Endothelial cell of umbilical vein (primary cell): Measurements from ENCODE around the gene PML. TPM values are rescaled to one million over a fixed set of nuclear protein-coding genes. Genes with fewer than 3 reads are reported as not detected.

Source experiments
- BruUV-seq: library from RNA; stranded (reverse); fragments of 400-500 nt; replicated peaks from 2 replicates; lab custom pipeline; 2021; lab: Mats Ljungman, UMichigan
- CTCF ChIA-PET: fragments of 300-600, 350-600 bp; sonication (Branson Sonifier 250); formaldehyde crosslinking; loops from one replicate; lab custom pipeline; 2021; ENCODE audit warnings: antibody characterized with exemption, inconsistent platforms; lab: Charles Lee
- POLR2A ChIA-PET: fragments of 300-600, 350-600 bp; sonication (Branson Sonifier 250); formaldehyde crosslinking; loops from one replicate; lab custom pipeline; 2021; ENCODE audit warnings: antibody characterized with exemption, inconsistent platforms; lab: Charles Lee
- DNase-seq: peaks from one replicate; pipeline ENCODE4 v3.0.0-alpha.2; 2011; ENCODE audit warnings: low read depth, low spot score
- FAIRE-seq: peaks from 2 replicates; lab custom pipeline; 2011; peaks lifted over from hg19 to GRCh38; lab: Jason Lieb, UNC
- H2AFZ ChIP-seq: 2 replicates; pipeline ENCODE4 v1.6.0; 2012; ENCODE audit warnings: low read depth, low read length, control low read depth, inconsistent platforms
- H3K27ac ChIP-seq: 2 replicates; pipeline ENCODE4 v1.5.1; 2011; ENCODE audit warnings: low read depth, mild to moderate bottlenecking, control low read depth, low read length, moderate library complexity; ENCODE audit not compliant: insufficient read depth
- H3K27me3 ChIP-seq, 2 experiments: 2 replicates each; pipeline versions ENCODE4 v1.6.0 to v1.6.1; 2011; ENCODE audit warnings: low read length in 2 of 2, mixed read lengths in 1 of 2; ENCODE audit not compliant: control insufficient read depth in 2 of 2, insufficient read depth in 2 of 2
- H3K36me3 ChIP-seq, 2 experiments: 2 replicates in 1 of 2; 3 replicates in 1 of 2; pipeline ENCODE4 v1.5.1; 2011; ENCODE audit warnings: low read length in 2 of 2, mild to moderate bottlenecking in 1 of 2, moderate library complexity in 1 of 2; ENCODE audit not compliant: control insufficient read depth in 2 of 2, insufficient read depth in 2 of 2; ENCODE audit errors: extremely low read depth in 1 of 2
- H3K4me1 ChIP-seq: 3 replicates; pipeline ENCODE4 v1.5.1; 2011; ENCODE audit warnings: mild to moderate bottlenecking, low read length; ENCODE audit not compliant: control insufficient read depth, insufficient read depth; ENCODE audit errors: extremely low read depth
- H3K4me2 ChIP-seq: 2 replicates; pipeline ENCODE4 v1.6.1; 2011; ENCODE audit warnings: low read length, control low read depth, mixed read lengths; ENCODE audit not compliant: insufficient read depth
- H3K4me3 ChIP-seq, 3 experiments: fragments of 200-600 bp in 1 of 3; sonication (generic), shearing (Covaris generic) in 1 of 3; replicated peaks in 1 of 3; 2 replicates each; pipeline ENCODE4 v1.5.1; 2011 to 2016; ENCODE audit warnings: control low read depth in 3 of 3, low read length in 3 of 3, mild to moderate bottlenecking in 2 of 3, inconsistent platforms in 1 of 3, low read depth in 1 of 3, moderate library complexity in 1 of 3; ENCODE audit not compliant: insufficient read depth in 1 of 3
- H3K79me2 ChIP-seq: 2 replicates; pipeline ENCODE4 v1.6.0; 2012; ENCODE audit warnings: low read length, inconsistent platforms; ENCODE audit not compliant: control insufficient read depth, insufficient read depth
- H3K9ac ChIP-seq: replicated peaks from 2 replicates; pipeline ENCODE3; 2011; ENCODE audit warnings: low read length, control low read depth; ENCODE audit not compliant: insufficient read depth; ENCODE audit errors: extremely low read depth
- H3K9me1 ChIP-seq: replicated peaks from 3 replicates; pipeline ENCODE4 v1.6.0; 2011; ENCODE audit warnings: mild to moderate bottlenecking, low read length; ENCODE audit not compliant: control insufficient read depth, insufficient read depth; ENCODE audit errors: extremely low read depth
- H3K9me3 ChIP-seq: replicated peaks from 2 replicates; pipeline ENCODE4 v1.5.1; 2012; ENCODE audit warnings: low read length, inconsistent platforms; ENCODE audit not compliant: control insufficient read depth, insufficient read depth
- H4K20me1 ChIP-seq: replicated peaks from 2 replicates; pipeline ENCODE3; 2011; ENCODE audit warnings: mild to moderate bottlenecking, low read length; ENCODE audit not compliant: control insufficient read depth, insufficient read depth; ENCODE audit errors: extremely low read depth
- EZH2 ChIP-seq: IDR thresholded peaks from 2 replicates; pipeline ENCODE4 v1.6.1; 2012; ENCODE audit warnings: borderline replicate concordance, low read depth, mild to moderate bottlenecking, moderate library complexity, low read length, inconsistent platforms; ENCODE audit not compliant: severe bottlenecking
- FOS ChIP-seq: IDR thresholded peaks from 2 replicates; pipeline ENCODE4 v1.6.1; 2011; ENCODE audit warnings: mild to moderate bottlenecking, low read length, moderate library complexity, borderline replicate concordance; ENCODE audit not compliant: insufficient read depth
- JUN ChIP-seq: IDR thresholded peaks from 2 replicates; pipeline ENCODE4 v1.6.1; 2011; ENCODE audit warnings: borderline replicate concordance, low read depth; ENCODE audit not compliant: insufficient read length, insufficient read depth
- MYC ChIP-seq: IDR thresholded peaks from one replicate; pipeline ENCODE4 v1.6.1; 2011; ENCODE audit warnings: mild to moderate bottlenecking, low read depth, low read length
- POLR2A ChIP-seq: IDR thresholded peaks from 2 replicates; pipeline ENCODE4 v1.6.1; 2012; ENCODE audit warnings: low read depth, mild to moderate bottlenecking, control low read depth, low read length
- POLR2AphosphoS5 ChIP-seq: IDR thresholded peaks from 2 replicates; pipeline ENCODE4 v1.6.1; 2012; ENCODE audit warnings: low read depth, mild to moderate bottlenecking, control low read depth, low read length, moderate library complexity; ENCODE audit not compliant: insufficient read depth
- dilution Hi-C: fragments of 300-500 bp; cut with MboI; formaldehyde crosslinking; loops from one replicate; pipeline ENCODE4 v1.15.0; 2019; ENCODE audit warnings: low sequenced_read_pairs; ENCODE audit not compliant: extremely low pct_ligation_motif_present
- intact Hi-C: fragments of 100-400 bp; cut with micrococcal nuclease; formaldehyde crosslinking; loops from one replicate; pipeline ENCODE4 v1.10.0; 2022
- polyA plus RNA-seq, 4 experiments: library from polyadenylated mRNA; depleted of rRNA in 3 of 4; stranded (reverse) in 3 of 4; unstranded in 1 of 4; fragments of >200 nt; gene quantifications; 2 replicates each; pipeline versions ENCODE4 v1.2.1 to v1.2.3, GENCODE V29; 2011 to 2012; ENCODE audit warnings: missing spikeins in 1 of 4
- total RNA-seq: library from RNA; stranded (reverse); gene quantifications from 2 replicates; pipeline ENCODE4 v1.2.3, GENCODE V29; 2021

The PML gene
- total and polyA plus RNA-seq, 2 donors (not counting 3 experiments of a cell fraction or from before 2014, with no cell fraction given), result 30.4 to 79.6 TPM

DNA sequence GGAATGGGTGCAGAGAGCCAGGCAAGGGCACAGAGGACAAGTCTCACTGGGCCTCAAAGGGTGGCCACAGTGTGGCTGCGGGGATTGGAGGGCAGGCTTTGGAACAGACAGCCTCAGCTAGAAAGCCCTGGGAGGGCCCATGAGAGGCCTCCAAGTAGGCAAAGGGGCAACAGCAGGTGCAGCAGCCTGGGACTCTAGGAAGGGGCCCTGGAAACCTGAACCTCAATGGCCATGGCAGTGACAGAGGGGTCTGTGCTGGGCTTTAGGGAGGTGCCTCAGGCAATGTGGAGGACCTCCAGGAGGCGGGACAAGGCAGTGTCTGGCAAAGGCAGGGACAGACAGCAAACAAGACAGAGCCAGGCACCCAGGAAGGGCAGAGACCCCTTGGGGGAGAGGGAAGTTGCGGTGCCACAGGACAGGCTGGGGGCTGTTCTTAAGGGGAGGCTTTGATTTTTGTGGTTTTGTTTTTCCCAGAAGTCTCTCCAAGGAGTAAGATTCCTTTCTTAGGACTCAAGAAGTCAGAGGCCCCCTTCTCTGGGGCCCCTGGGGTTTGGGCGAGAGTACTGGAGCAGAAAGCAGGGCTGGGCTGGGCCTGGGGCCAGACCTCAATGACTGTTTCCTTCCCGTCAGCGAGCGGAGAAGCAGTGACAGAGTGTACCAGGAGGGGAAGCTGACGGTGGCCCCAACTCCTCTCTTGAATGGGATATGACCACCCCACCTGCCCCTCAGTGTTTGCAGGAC, 12.1 kb upstream of the PML start:
- Histone ChIP-seq H2AFZ (peak overlapping the region; percentile 18), H3K36me3 (no peaks in the 10 kb centered on the region), H3K79me2 (no peaks in the 10 kb centered on the region), H3K9ac (peak overlapping the region; percentile 40), H3K9me1 (no peaks in the 10 kb centered on the region), H3K9me3 (no peaks in the 10 kb centered on the region), H3K4me3 (no peak overlapping the region), H3K4me2 (peak overlapping the region; percentile 14), H3K27me3 (no peaks in the 10 kb centered on the region), H3K4me1 (peaks cover 27% of the 10 kb centered on the region), H3K27ac (peak overlapping the region; percentile 70), H4K20me1 (no peaks in the 10 kb centered on the region)
- intact Hi-C loops (loop anchor here (1.0 kb wide), 2 partner anchors 10 to 43 kb away; partner anchors contain the start of gene STOML1), dilution Hi-C loops (no loop called here)
- TF ChIP-seq JUN, result no peak
- no peak for TF ChIP-seq MYC
- TF ChIP-seq POLR2AphosphoS5, result peak; percentile 73
- peak; percentile 20 for TF ChIP-seq POLR2A
- TF ChIP-seq FOS, result peak; percentile 23
- ChIA-PET POLR2A (interaction anchor here (1.4 kb wide), 1 partner anchor 12 kb away, joined by 3 read pairs; the partner anchor contains the start of gene PML), CTCF (interaction anchor here (1.1 to 2.9 kb wide), 12 partner anchors 8 to 338 kb away, joined by 3 to 50 read pairs (median 8); partner anchors contain the start of genes PML and STOML1)
- no TSS peak for BruUV-seq
- FAIRE-seq, result peak; percentile 78
- DNase-seq, result peak; percentile 53

DNA sequence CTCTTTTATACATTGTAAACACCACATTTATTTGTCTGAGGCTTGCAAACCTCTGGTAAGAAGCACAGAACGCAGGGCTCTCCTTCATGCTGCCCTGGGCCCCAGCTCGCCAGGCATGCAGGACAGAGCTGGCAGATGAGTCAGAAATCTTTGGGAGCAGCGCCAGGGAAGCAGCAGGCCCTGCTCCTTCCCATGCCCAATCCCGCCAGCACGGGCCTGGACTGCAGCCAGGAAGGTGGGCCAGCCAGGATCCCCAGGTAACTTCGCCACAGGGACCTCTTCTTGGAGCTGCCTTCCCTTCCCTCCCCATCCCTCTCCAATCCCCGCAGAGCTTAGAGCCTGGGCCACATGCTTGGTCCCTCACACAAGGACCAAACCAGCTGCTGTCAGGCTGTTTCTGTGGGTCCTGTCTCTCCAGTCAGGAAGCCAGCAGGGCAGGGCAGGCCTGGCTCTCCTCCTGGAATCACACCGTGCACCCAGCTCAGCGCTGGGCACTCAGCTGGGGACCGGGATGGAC, 11.2 kb upstream of the PML start:
- FAIRE-seq (peak; percentile 71), DNase-seq (peak; percentile 69)
- Histone ChIP-seq H4K20me1 (no peaks in the 10 kb centered on the region), H3K9ac (no peak overlapping the region), H3K4me1 (peaks cover 36% of the 10 kb centered on the region), H3K4me3 (no peak overlapping the region), H3K27me3 (no peaks in the 10 kb centered on the region), H3K4me2 (no peak overlapping the region), H3K9me1 (no peaks in the 10 kb centered on the region), H3K79me2 (no peaks in the 10 kb centered on the region), H3K36me3 (no peaks in the 10 kb centered on the region), H2AFZ (peak overlapping the region; percentile 11), H3K9me3 (no peaks in the 10 kb centered on the region), H3K27ac (peak overlapping the region; percentile 38)
- intact Hi-C loops, result no loop called here
- ChIA-PET POLR2A (interaction anchor here (1.4 kb wide), 1 partner anchor 11 kb away, joined by 3 read pairs; the partner anchor contains the start of gene PML), CTCF (interaction anchor here (1.0 to 2.9 kb wide), 13 partner anchors 8 to 337 kb away, joined by 3 to 50 read pairs (median 7); partner anchors contain the start of genes PML and STOML1)
- dilution Hi-C loops, result no loop called here
- TF ChIP-seq FOS (peak; percentile 40), EZH2 (no peak)
- no TSS peak for BruUV-seq
